Sigmoid colon (tissue), 7 donors: ENCODE measurements around the gene GORASP1. TPM values are rescaled to one million over a fixed set of nuclear protein-coding genes. Genes with fewer than 3 reads are reported as not detected.

Source experiments
- DNase-seq: peaks from one replicate; pipeline ENCODE4 v3.0.0-alpha.2; 2019
- H3K27ac ChIP-seq, 4 donors: fragments of 200-600 bp; sonication (generic); one replicate each; pipeline ENCODE4 v1.5.1; 2016 to 2019; ENCODE audit warnings: mild to moderate bottlenecking in 1 of 4
- H3K27me3 ChIP-seq, 3 donors: fragments of 200-600 bp; sonication (generic); one replicate each; pipeline ENCODE4 v1.5.1; 2019; ENCODE audit warnings: mild to moderate bottlenecking in 1 of 3
- H3K36me3 ChIP-seq, 4 donors: fragments of 200-600 bp; sonication (generic); one replicate each; pipeline ENCODE4 v1.5.1; 2016 to 2019
- H3K4me1 ChIP-seq, 4 donors: fragments of 200-600 bp; sonication (generic); one replicate each; pipeline ENCODE4 v1.5.1; 2017 to 2019
- H3K4me3 ChIP-seq, 4 donors: fragments of 200-600 bp; sonication (generic); one replicate each; pipeline ENCODE4 v1.5.1; 2017 to 2019; ENCODE audit warnings: mild to moderate bottlenecking in 2 of 4, moderate library complexity in 1 of 4
- H3K9me3 ChIP-seq, 4 donors: fragments of 200-600 bp in 3 of 4; sonication (generic) in 3 of 4; one replicate each; pipeline versions ENCODE4 v1.5.1 to v1.6.1; 2013 to 2019
- EP300 ChIP-seq, 4 donors: sonication (generic); formaldehyde crosslinking; IDR thresholded peaks; one replicate each; pipeline ENCODE4 v1.6.1; 2017; ENCODE audit warnings: antibody characterized with exemption in 4 of 4
- POLR2A ChIP-seq, 2 donors: fragments of 450-650 bp; IDR thresholded peaks; one replicate each; pipeline ENCODE4 v1.6.1; 2016; ENCODE audit warnings: antibody characterized with exemption in 2 of 2, mild to moderate bottlenecking in 2 of 2, moderate library complexity in 2 of 2
- POLR2AphosphoS5 ChIP-seq, 4 donors: sonication (generic); formaldehyde crosslinking; IDR thresholded peaks; one replicate each; pipeline ENCODE4 v1.6.1; 2017; ENCODE audit warnings: antibody characterized with exemption in 4 of 4
- WGBS, 2 donors: extraction: QIAGEN DNeasy Blood & Tissue Kit; methylation state at CpG; one replicate each; pipeline ENCODE4 v1.1.7; 2013; 5-methylcytosine and 5-hydroxymethylcytosine counted together
- intact Hi-C: fragments of 100-400 bp; cut with DNase I; formaldehyde crosslinking; loops from one replicate; pipeline ENCODE4 v1.15.1; 2023
- polyA plus RNA-seq, 3 donors: library from polyadenylated mRNA; stranded (reverse); fragments of 200-250 nt; gene quantifications; one replicate each; pipeline ENCODE4 v1.2.3, GENCODE V29; 2013
- total RNA-seq, 4 donors: library from RNA; depleted of rRNA; stranded (reverse); fragments of >200 nt; gene quantifications; one replicate each; pipeline ENCODE4 v1.1.0, GENCODE V29; 2016
- TF ChIP-seq, protein P1 (sequence below), 4 experiments: fragments of 450-650 bp in 3 of 4; fragments of 200-600 bp in 1 of 4; IDR thresholded peaks; one replicate each; pipeline ENCODE4 v1.5.1; 2016 to 2019; ENCODE audit warnings: antibody characterized with exemption in 4 of 4, mild to moderate bottlenecking in 3 of 4, moderate library complexity in 2 of 4
- donor health status: healthy with polysubstance abuse.
- donor health status: Bipolar disorder and iron deficiency.
- donor health status: healthy.

The GORASP1 gene
- total and polyA plus RNA-seq, 7 donors: 35.4 to 54.5 (median 48.2) TPM

DNA sequence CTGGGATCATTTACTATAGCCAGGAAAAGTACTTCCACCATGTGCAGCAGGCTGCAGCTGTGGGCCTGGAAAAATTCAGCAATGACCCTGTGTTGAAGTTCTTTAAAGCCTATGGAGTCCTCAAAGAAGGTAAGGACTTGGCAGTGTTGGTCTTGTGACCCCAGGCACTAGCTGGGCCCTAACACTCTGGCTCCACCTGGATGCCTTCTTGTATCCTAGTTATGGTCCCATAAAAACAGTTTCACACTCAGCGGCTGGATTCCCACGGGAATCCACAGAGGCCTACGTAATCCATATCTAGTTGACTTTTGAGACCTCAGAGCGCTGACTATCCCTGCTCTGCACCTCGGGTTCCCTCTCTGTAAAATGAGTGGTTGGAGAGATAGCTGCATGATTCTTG lies 1.7 kb upstream of the GORASP1 start:
- WGBS, 2 donors: 88 to 91% methylated on average over 5 of the region's 5 CpGs
- intact Hi-C loops: loop anchor here (2.0 to 5.0 kb wide), 2 partner anchors 57 to 300 kb away; partner anchors contain the start of genes SCN11A and WDR48
- H3K4me3 ChIP-seq: no peak overlapping the region
- H3K4me1 ChIP-seq: peaks cover 0 to 41% (median 34%) of the 10 kb centered on the region in 4 donors
- no peak for DNase-seq
- H3K36me3 ChIP-seq: peaks cover 0 to 9% (median 0%) of the 10 kb centered on the region in 4 donors
- no peaks in the 10 kb centered on the region for H3K9me3 ChIP-seq
- TF ChIP-seq POLR2AphosphoS5 (IDR thresholded peaks at IDR 0.05) (no peak), POLR2A (IDR thresholded peaks at IDR 0.05) (no peak), EP300 (IDR thresholded peaks at IDR 0.05) (no peak)
- TF ChIP-seq, protein P1, sequence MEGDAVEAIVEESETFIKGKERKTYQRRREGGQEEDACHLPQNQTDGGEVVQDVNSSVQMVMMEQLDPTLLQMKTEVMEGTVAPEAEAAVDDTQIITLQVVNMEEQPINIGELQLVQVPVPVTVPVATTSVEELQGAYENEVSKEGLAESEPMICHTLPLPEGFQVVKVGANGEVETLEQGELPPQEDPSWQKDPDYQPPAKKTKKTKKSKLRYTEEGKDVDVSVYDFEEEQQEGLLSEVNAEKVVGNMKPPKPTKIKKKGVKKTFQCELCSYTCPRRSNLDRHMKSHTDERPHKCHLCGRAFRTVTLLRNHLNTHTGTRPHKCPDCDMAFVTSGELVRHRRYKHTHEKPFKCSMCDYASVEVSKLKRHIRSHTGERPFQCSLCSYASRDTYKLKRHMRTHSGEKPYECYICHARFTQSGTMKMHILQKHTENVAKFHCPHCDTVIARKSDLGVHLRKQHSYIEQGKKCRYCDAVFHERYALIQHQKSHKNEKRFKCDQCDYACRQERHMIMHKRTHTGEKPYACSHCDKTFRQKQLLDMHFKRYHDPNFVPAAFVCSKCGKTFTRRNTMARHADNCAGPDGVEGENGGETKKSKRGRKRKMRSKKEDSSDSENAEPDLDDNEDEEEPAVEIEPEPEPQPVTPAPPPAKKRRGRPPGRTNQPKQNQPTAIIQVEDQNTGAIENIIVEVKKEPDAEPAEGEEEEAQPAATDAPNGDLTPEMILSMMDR (IDR thresholded peaks at IDR 0.05): no peak
- no peaks in the 10 kb centered on the region for H3K27me3 ChIP-seq
- no peak overlapping the region for H3K27ac ChIP-seq

DNA sequence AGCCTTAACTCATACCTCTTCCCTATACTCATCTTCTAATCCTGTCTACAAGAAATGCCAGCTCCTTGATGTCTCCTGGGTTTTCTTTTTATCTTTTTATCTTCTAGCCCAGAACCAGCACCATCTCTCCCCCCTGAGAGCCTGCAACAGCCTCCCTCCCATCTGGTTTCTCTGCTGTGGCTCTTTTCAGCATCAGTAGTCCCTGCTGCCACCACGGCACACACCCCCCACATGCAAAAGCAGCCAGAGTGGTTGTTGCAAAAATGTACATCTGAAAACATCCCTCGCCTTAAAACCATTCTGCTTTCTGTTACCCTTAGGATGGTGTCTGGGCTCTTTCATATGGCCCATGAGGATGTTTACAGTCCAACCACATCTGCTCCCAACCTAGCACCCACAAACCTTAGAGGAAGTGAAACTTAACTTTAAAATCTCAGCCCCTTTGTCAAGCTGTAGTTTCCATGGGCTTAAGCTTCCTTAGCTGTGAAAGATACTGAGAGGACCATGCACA lies 828 bp upstream of the GORASP1 start:
- Histone ChIP-seq H3K4me3 (peak overlapping the region; percentile 75 to 98 (median 82)), H3K36me3 (peaks cover 0 to 7% (median 0%) of the 10 kb centered on the region in 4 donors), H3K9me3 (no peaks in the 10 kb centered on the region), H3K4me1 (peaks cover 0 to 49% (median 41%) of the 10 kb centered on the region in 4 donors), H3K27ac (peak overlapping the region; percentile 90 to 97 (median 94)), H3K27me3 (no peaks in the 10 kb centered on the region)
- WGBS, 2 donors: 17 to 55% methylated on average over 2 of the region's 2 CpGs
- TF ChIP-seq POLR2A (IDR thresholded peaks at IDR 0.05): no peak
- TF ChIP-seq, protein P1 (IDR thresholded peaks at IDR 0.05): no peak
- DNase-seq: no peak
- intact Hi-C loops: loop anchor here (1.0 to 5.0 kb wide), 3 partner anchors 56 to 301 kb away; partner anchors contain the start of genes SCN11A and WDR48

DNA sequence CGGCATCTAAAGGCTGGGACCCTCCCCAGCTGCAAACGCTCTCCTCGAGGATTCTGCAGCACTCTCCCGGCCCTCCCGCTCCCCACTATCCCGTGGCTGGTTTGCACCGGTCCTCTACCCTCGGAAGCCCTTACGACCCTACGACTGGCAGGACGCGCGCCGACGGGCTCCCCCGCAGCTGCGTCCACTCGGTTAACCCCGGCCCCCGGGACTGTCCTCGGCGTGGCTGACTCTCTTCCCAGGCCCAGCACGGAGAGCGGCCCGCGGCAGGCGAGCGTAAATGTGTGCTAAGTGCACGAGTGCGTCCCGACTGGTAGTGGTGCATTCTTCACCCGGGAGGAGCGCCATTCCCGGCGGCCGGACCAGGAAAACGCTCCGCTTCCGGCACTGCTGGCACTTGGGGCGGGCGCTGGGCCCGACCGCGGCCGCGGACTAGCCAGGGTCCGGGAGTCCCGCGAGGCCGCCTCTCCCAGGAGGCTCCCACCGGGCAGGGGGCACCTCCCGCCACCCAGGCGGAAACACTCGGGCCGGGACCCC lies 508 bp downstream of the GORASP1 start:
- TF ChIP-seq POLR2AphosphoS5 (IDR thresholded peaks at IDR 0.05) (peak in 2 of 4 donors; percentile 2 to 4), POLR2A (IDR thresholded peaks at IDR 0.05) (no peak)
- intact Hi-C loops: loop anchor here (1.0 to 5.0 kb wide), 3 partner anchors 44 to 74 kb away; partner anchors contain the start of genes SCN11A and WDR48

DNA sequence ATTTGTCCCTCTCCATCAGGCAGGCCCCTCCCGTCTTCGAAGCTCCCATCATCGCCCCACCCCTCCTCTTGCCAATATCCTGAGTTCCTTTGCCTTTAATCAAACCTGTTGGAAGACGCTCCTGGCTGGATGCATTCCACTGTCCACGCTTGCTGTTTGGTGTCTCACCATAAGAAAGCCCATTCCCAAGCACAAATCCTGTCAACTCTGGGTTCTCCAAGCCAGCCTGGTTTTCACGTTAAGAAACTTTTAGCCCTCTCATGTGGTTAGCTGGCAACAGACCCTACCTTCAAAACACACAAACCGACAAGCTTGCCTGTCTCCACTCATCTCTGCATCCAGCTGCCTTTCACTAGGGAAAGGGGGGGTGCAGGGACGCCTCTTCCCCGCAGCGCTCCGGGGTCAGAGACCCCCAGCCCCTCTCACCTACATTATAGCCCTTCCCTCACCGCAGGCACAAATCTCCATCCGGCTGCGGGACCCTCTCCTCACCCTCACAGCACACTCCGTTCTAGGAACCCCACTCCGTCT lies 1.1 kb downstream of the GORASP1 start:
- H3K27me3 ChIP-seq: no peaks in the 10 kb centered on the region
- peaks cover 0 to 11% (median 0%) of the 10 kb centered on the region in 4 donors for H3K36me3 ChIP-seq
- no peak for TF ChIP-seq POLR2A (IDR thresholded peaks at IDR 0.05)
- TF ChIP-seq POLR2AphosphoS5 (IDR thresholded peaks at IDR 0.05): no peak
- TF ChIP-seq, protein P1 (IDR thresholded peaks at IDR 0.05): no peak
- no peak for TF ChIP-seq EP300 (IDR thresholded peaks at IDR 0.05)
- intact Hi-C loops: loop anchor here (2.0 to 5.0 kb wide), 2 partner anchors 54 to 74 kb away; partner anchors contain the start of genes SCN11A and WDR48
- H3K4me3 ChIP-seq: peak overlapping the region; percentile 75 to 98 (median 82)
- DNase-seq: no peak
- no peaks in the 10 kb centered on the region for H3K9me3 ChIP-seq
- H3K4me1 ChIP-seq: peaks cover 0 to 57% (median 43%) of the 10 kb centered on the region in 4 donors
- 7 to 19% methylated on average over 16 of the region's 16 CpGs for WGBS, 2 donors
- peak overlapping the region; percentile 90 to 97 (median 94) for H3K27ac ChIP-seq

More for the DNA sequence above, 508 bp downstream of the GORASP1 start:
- DNase-seq: peak; percentile 80
- Histone ChIP-seq H3K36me3 (peaks cover 0 to 10% (median 0%) of the 10 kb centered on the region in 4 donors), H3K9me3 (no peaks in the 10 kb centered on the region), H3K4me1 (peaks cover 0 to 53% (median 43%) of the 10 kb centered on the region in 4 donors), H3K27ac (peak overlapping the region; percentile 90 to 97 (median 94)), H3K4me3 (peak overlapping the region; percentile 75 to 98 (median 82)), H3K27me3 (no peaks in the 10 kb centered on the region)
- WGBS, 2 donors: 1% methylated on average over 55 of the region's 55 CpGs

DNA sequence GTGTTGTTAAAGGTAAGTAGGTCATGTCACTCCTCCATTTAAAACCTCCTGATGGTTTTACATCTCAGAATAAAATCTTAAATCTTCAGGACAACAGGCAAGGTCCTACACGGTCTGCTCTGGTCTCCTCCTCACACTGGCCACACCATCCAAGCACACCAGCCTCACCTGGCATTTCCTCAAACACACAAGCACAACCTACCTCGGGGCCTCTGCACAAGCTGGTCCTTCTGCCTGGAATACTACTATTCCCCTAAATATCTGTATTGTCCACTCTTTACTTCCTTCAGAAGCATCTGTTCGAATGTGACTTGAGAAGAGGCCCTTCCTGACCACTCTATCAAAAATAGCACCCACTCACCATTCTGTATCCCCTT lies 1.8 kb downstream of the GORASP1 start:
- intact Hi-C loops: loop anchor here (2.0 to 5.0 kb wide), 2 partner anchors 53 to 75 kb away; partner anchors contain the start of genes SCN11A and WDR48
- peaks cover 0 to 59% (median 43%) of the 10 kb centered on the region in 4 donors for H3K4me1 ChIP-seq
- no peaks in the 10 kb centered on the region for H3K27me3 ChIP-seq
- H3K9me3 ChIP-seq: no peaks in the 10 kb centered on the region
- peaks cover 0 to 13% (median 0%) of the 10 kb centered on the region in 4 donors for H3K36me3 ChIP-seq
- peak overlapping the region in 2 of 4 donors; percentile 93 to 95 for H3K27ac ChIP-seq
- 68 to 81% methylated on average over 3 of the region's 3 CpGs for WGBS, 2 donors
- H3K4me3 ChIP-seq: peak overlapping the region in 1 of 4 donors; percentile 98
- DNase-seq: no peak
- TF ChIP-seq EP300 (IDR thresholded peaks at IDR 0.05): no peak
- no peak for TF ChIP-seq POLR2AphosphoS5 (IDR thresholded peaks at IDR 0.05)
- TF ChIP-seq, protein P1 (IDR thresholded peaks at IDR 0.05): no peak
- no peak for TF ChIP-seq POLR2A (IDR thresholded peaks at IDR 0.05)
